Spinal cord (tissue), 10 donors: ENCODE results near the gene MATCAP1. TPM values are rescaled to one million over a fixed set of nuclear protein-coding genes. Genes with fewer than 3 reads are reported as not detected.

Experiments used
- DNase-seq, 6 donors: peaks; one replicate each; pipeline versions ENCODE4 v3.0.0 to v3.0.0-alpha.2; 2013 to 2015; ENCODE audit warnings: low spot score in 6 of 6, low read depth in 4 of 6
- H3K27ac ChIP-seq: one replicate; pipeline ENCODE4 v1.5.1; 2013; ENCODE audit warnings: low read depth, low read length, control low read depth
- H3K27me3 ChIP-seq: one replicate; pipeline ENCODE4 v1.6.1; 2013; ENCODE audit warnings: low read length; ENCODE audit not compliant: control insufficient read depth, insufficient read depth
- H3K36me3 ChIP-seq: one replicate; pipeline ENCODE4 v1.6.1; 2013; ENCODE audit warnings: low read length; ENCODE audit not compliant: control insufficient read depth, insufficient read depth
- H3K4me1 ChIP-seq: one replicate; pipeline ENCODE4 v1.6.1; 2013; ENCODE audit warnings: low read length; ENCODE audit not compliant: control insufficient read depth, insufficient read depth
- H3K4me3 ChIP-seq: one replicate; pipeline ENCODE4 v1.5.1; 2013; ENCODE audit warnings: low read depth, low read length, control low read depth
- H3K9me3 ChIP-seq: one replicate; pipeline ENCODE4 v1.6.1; 2013; ENCODE audit warnings: low read length; ENCODE audit not compliant: control insufficient read depth, insufficient read depth
- WGBS: methylation state at CpG from one replicate; pipeline ENCODE4 v1.1.5; 2013; ENCODE audit warnings: missing lambda C conversion rate; ENCODE audit not compliant: insufficient coverage; 5-methylcytosine and 5-hydroxymethylcytosine counted together
- polyA plus RNA-seq, 2 donors: library from polyadenylated mRNA; unstranded; fragments of 120-200 nt; gene quantifications; one replicate each; pipeline ENCODE4 v1.2.1, GENCODE V29; 2013; ENCODE audit not compliant: insufficient read length in 2 of 2
- small RNA-seq: library from RNA; depleted of rRNA; stranded (forward); fragments of <200 nt; gene quantifications from one replicate; pipeline ENCODE3, GENCODE V24; 2014; ENCODE audit warnings: low replicate concordance
- total RNA-seq, 2 donors: library from RNA; depleted of rRNA in 1 of 2; stranded (reverse); fragments of 120-200 nt in 1 of 2; fragments of >200 nt in 1 of 2; gene quantifications; one replicate each; pipeline versions ENCODE4 v1.2.3 to v1.2.4, GENCODE V29; 2013 to 2014
- donor health status: healthy.

MATCAP1 gene
- total and polyA plus RNA-seq, 4 donors = 22.2 to 157 (median 80.6) TPM

- Histone ChIP-seq H3K36me3 (peaks cover 91% of the 10 kb centered on the region), H3K27ac (no peak overlapping the region), H3K4me1 (peaks cover 14% of the 10 kb centered on the region), H3K4me3 (no peak overlapping the region), H3K27me3 (peaks cover 25% of the 10 kb centered on the region), H3K9me3 (no peaks in the 10 kb centered on the region)
- no peak for DNase-seq
- 100% methylated on average over 1 of the region's 2 CpGs for WGBS
Measured at GRCh38 chr16:67144943-67145342, 38.8 kb downstream of the MATCAP1 start.

DNA sequence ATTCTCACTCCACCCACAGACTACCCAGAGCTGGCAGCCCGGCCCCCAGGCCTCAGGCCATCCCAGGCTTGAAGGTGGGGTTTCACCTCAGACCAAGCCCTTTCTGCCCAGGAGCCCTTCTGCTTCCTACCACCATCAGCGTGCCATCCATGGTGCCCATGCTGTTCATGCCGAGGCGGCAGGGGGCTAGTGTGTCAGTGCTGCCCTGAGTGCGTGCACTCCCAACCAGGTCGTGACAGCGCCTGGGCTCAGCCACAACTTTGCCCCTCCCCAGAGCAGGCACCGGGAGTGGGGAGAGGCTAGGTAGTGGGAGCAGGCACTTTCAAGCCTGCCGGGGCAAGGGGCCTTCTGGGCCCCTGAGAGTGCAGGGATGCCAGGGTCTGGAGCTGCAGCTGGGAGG lies 41.4 kb downstream of the MATCAP1 start:
- 94% methylated on average over 9 of the region's 9 CpGs for WGBS
- peaks cover 86% of the 10 kb centered on the region for H3K36me3 ChIP-seq
- peaks cover 6% of the 10 kb centered on the region for H3K4me1 ChIP-seq
- no peak for DNase-seq
- no peaks in the 10 kb centered on the region for H3K9me3 ChIP-seq
- H3K4me3 ChIP-seq = no peak overlapping the region
- H3K27me3 ChIP-seq = peaks cover 3% of the 10 kb centered on the region
- no peak overlapping the region for H3K27ac ChIP-seq

GRCh38 chr16:67141391-67141790 lies 42.4 kb downstream of the MATCAP1 start:
- no peak overlapping the region for H3K27ac ChIP-seq
- 96% methylated on average over 13 of the region's 13 CpGs for WGBS
- H3K4me3 ChIP-seq = no peak overlapping the region
- H3K4me1 ChIP-seq = no peaks in the 10 kb centered on the region
- no peak for DNase-seq
- H3K9me3 ChIP-seq = no peaks in the 10 kb centered on the region
- H3K27me3 ChIP-seq = no peaks in the 10 kb centered on the region
- H3K36me3 ChIP-seq = peaks cover 86% of the 10 kb centered on the region

DNA sequence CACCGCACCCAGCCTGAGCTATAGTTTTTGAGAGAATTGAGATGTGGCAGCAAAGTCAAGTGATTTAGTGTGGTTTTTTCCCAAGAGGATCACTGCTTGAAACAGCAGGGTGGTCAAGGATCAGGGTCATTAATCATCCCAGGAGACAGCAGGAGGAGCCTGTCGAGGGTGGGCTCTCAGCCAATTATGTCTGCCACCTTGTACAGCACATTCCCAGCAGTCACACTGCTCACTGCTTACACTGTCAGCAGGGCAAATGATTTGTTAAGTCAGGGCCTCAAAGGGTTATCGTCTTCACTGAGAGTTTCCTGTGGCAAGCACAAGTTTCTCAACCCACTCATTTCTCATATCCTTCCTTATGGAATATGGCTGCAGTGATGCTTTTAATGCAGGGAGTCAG lies 46.2 kb downstream of the MATCAP1 start:
- WGBS = 65% methylated on average over 2 of the region's 3 CpGs
- H3K4me3 ChIP-seq = no peak overlapping the region
- no peaks in the 10 kb centered on the region for H3K27me3 ChIP-seq
- no peaks in the 10 kb centered on the region for H3K9me3 ChIP-seq
- no peaks in the 10 kb centered on the region for H3K4me1 ChIP-seq
- no peak overlapping the region for H3K27ac ChIP-seq
- H3K36me3 ChIP-seq = peaks cover 77% of the 10 kb centered on the region
- DNase-seq = no peak

DNA sequence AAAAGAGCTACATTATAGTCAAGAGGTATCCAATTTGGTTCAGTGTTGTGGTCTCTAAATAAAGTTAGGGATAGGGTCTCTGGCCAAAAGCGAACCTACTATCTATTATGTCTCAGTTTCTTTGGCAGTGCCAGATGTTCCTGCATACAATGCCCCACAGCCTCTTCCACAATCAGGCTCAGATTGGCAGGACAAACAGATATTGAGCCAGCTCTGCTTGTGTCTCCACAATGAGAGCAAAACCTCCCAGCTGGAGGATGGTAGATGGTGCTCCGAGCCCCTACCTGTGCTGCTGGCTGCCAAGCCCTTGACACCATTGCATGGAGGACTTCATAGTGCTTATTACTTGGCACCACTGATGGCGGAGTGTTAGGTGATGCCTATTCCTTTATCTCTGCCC lies 54.3 kb downstream of the MATCAP1 start:
- Histone ChIP-seq H3K4me1 (peaks cover 4% of the 10 kb centered on the region), H3K36me3 (peaks cover 37% of the 10 kb centered on the region)

DNA sequence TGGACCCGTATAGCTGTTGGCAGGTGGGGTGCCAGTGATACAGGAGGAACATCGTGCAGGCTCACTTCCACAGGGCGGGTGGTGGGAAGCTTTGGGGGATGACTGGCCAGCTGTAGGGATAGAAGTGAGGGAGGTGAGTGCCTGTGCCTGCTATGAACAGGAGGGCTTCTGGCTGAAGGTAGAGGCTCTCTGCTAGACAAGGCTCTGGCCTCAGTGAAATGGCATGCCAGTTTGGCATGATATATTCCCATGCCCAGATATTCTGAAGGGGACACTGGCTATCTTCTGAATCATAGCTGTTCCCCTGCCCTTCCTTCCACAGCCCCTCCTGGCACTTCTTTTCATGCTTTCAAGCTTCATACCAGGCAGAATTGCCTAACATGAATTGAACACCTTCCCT lies 54.9 kb downstream of the MATCAP1 start:
- Histone ChIP-seq H3K27me3 (no peaks in the 10 kb centered on the region), H3K4me1 (peaks cover 4% of the 10 kb centered on the region), H3K4me3 (no peak overlapping the region), H3K27ac (no peak overlapping the region), H3K36me3 (peaks cover 35% of the 10 kb centered on the region), H3K9me3 (no peaks in the 10 kb centered on the region)
- no peak for DNase-seq
- 100% methylated on average over 3 of the region's 3 CpGs for WGBS

More for the DNA sequence above, 54.3 kb downstream of the MATCAP1 start:
- no peak for DNase-seq
- Histone ChIP-seq H3K27ac (no peak overlapping the region), H3K4me3 (no peak overlapping the region), H3K9me3 (no peaks in the 10 kb centered on the region), H3K27me3 (no peaks in the 10 kb centered on the region)
- WGBS = 100% methylated on average over 1 of the region's 3 CpGs

GRCh38 chr16:67128417-67128816 lies 55.3 kb downstream of the MATCAP1 start:
- Histone ChIP-seq H3K4me1 (peaks cover 4% of the 10 kb centered on the region), H3K36me3 (peaks cover 34% of the 10 kb centered on the region), H3K4me3 (no peak overlapping the region), H3K9me3 (no peaks in the 10 kb centered on the region), H3K27ac (no peak overlapping the region), H3K27me3 (no peaks in the 10 kb centered on the region)
- no peak for DNase-seq

Small RNA genes lying within 50 kb of the gene (small RNA-seq; reads per million reads assigned to genes)
- gene MIR328 = 13.2 reads per million, percentile 96 among the genes with 10 or more reads in this experiment

Other genes starting within 250 kb of the MATCAP1 start
- 100 to 1,000 TPM in 1 of 2 donors, 10 to 100 TPM in 1; 52.7 to 121 TPM for gene CIAO2B, start 249.6 kb downstream of the MATCAP1 start, total RNA-seq
- 100 to 1,000 TPM; 134 to 138 TPM for gene CIAO2B, start 249.6 kb downstream of the MATCAP1 start, polyA plus RNA-seq
- gene CES2, start 248.4 kb downstream of the MATCAP1 start, total RNA-seq = 10 to 100 TPM; 22.9 to 41.5 TPM
- gene CES2, start 248.4 kb downstream of the MATCAP1 start, polyA plus RNA-seq = 10 to 100 TPM; 42.0 to 50.2 TPM
- 1 to 10 TPM in 1 of 2 donors, under 1 TPM in 1; 0.99 to 2.1 TPM for gene CES3, start 222.7 kb downstream of the MATCAP1 start, total RNA-seq
- 1 to 10 TPM; 1.1 to 1.8 TPM for gene CES3, start 222.7 kb downstream of the MATCAP1 start, polyA plus RNA-seq
- 10 to 100 TPM in 1 of 2 donors, 1 to 10 TPM in 1; 9.8 to 22.5 TPM for gene CES4A, start 195.4 kb downstream of the MATCAP1 start, total RNA-seq
- 10 to 100 TPM; 18.5 to 48.6 TPM for gene CES4A, start 195.4 kb downstream of the MATCAP1 start, polyA plus RNA-seq
- gene CBFB, start 154.8 kb downstream of the MATCAP1 start, total RNA-seq = 10 to 100 TPM; 45.4 to 59.4 TPM
- gene CBFB, start 154.8 kb downstream of the MATCAP1 start, polyA plus RNA-seq = 10 to 100 TPM; 36.1 to 38.6 TPM
- gene PHAF1, start 74.0 kb downstream of the MATCAP1 start, total RNA-seq = 10 to 100 TPM; 15.5 to 32.2 TPM
- gene PHAF1, start 74.0 kb downstream of the MATCAP1 start, polyA plus RNA-seq = 10 to 100 TPM; 23.5 to 24.7 TPM
- 10 to 100 TPM; 10.8 to 34.9 TPM for gene B3GNT9, start 33.0 kb downstream of the MATCAP1 start, total RNA-seq
- gene B3GNT9, start 33.0 kb downstream of the MATCAP1 start, polyA plus RNA-seq = 10 to 100 TPM in 1 of 2 donors, 1 to 10 TPM in 1; 6.2 to 11.1 TPM
- gene TRADD, start 24.1 kb downstream of the MATCAP1 start, total RNA-seq = 10 to 100 TPM; 12.1 to 13.9 TPM
- gene TRADD, start 24.1 kb downstream of the MATCAP1 start, polyA plus RNA-seq = 10 to 100 TPM; 11.6 to 17.0 TPM
- 1 to 10 TPM; 1.9 to 3.9 TPM for gene FBXL8, start 24.0 kb downstream of the MATCAP1 start, total RNA-seq
- gene FBXL8, start 24.0 kb downstream of the MATCAP1 start, polyA plus RNA-seq = 1 to 10 TPM; 1.8 to 5.3 TPM
- 10 to 100 TPM; 14.0 to 55.0 TPM for gene HSF4, start 19.2 kb downstream of the MATCAP1 start, total RNA-seq
- gene HSF4, start 19.2 kb downstream of the MATCAP1 start, polyA plus RNA-seq = 10 to 100 TPM; 28.5 to 54.5 TPM
- gene NOL3, start 13.4 kb downstream of the MATCAP1 start, total RNA-seq = 10 to 100 TPM; 14.0 to 17.9 TPM
- 10 to 100 TPM; 20.3 to 25.4 TPM for gene NOL3, start 13.4 kb downstream of the MATCAP1 start, polyA plus RNA-seq
- gene EXOC3L1, start 6.2 kb upstream of the MATCAP1 start, total RNA-seq = 1 to 10 TPM; 1.1 to 2.3 TPM
- gene EXOC3L1, start 6.2 kb upstream of the MATCAP1 start, polyA plus RNA-seq = 1 to 10 TPM; 5.4 to 5.5 TPM
- gene E2F4, start 8.2 kb upstream of the MATCAP1 start, total RNA-seq = 10 to 100 TPM; 16.7 to 39.4 TPM
- gene E2F4, start 8.2 kb upstream of the MATCAP1 start, polyA plus RNA-seq = 10 to 100 TPM; 42.1 to 53.5 TPM
- gene ELMO3, start 15.2 kb upstream of the MATCAP1 start, total RNA-seq = 1 to 10 TPM in 1 of 2 donors, under 1 TPM in 1; 0.10 to 1.2 TPM
- gene ELMO3, start 15.2 kb upstream of the MATCAP1 start, polyA plus RNA-seq = 1 to 10 TPM; 1.5 to 2.9 TPM
- 10 to 100 TPM; 18.8 to 39.9 TPM for gene TMEM208, start 43.2 kb upstream of the MATCAP1 start, total RNA-seq
- gene TMEM208, start 43.2 kb upstream of the MATCAP1 start, polyA plus RNA-seq = 10 to 100 TPM; 51.5 to 57.4 TPM
- gene FHOD1, start 63.5 kb upstream of the MATCAP1 start, total RNA-seq = 10 to 100 TPM in 1 of 2 donors, 1 to 10 TPM in 1; 5.4 to 21.5 TPM
- 10 to 100 TPM; 23.9 to 34.3 TPM for gene FHOD1, start 63.5 kb upstream of the MATCAP1 start, polyA plus RNA-seq
- 1 to 10 TPM; 1.4 to 1.7 TPM for gene SLC9A5, start 65.0 kb upstream of the MATCAP1 start, total RNA-seq
- 1 to 10 TPM; 6.1 to 9.1 TPM for gene SLC9A5, start 65.0 kb upstream of the MATCAP1 start, polyA plus RNA-seq
- gene PLEKHG4, start 95.6 kb upstream of the MATCAP1 start, total RNA-seq = 10 to 100 TPM in 1 of 2 donors, 1 to 10 TPM in 1; 6.0 to 10.9 TPM
- gene PLEKHG4, start 95.6 kb upstream of the MATCAP1 start, polyA plus RNA-seq = 1 to 10 TPM; 5.5 to 6.1 TPM
- gene KCTD19, start 142.8 kb upstream of the MATCAP1 start, total RNA-seq = under 1 TPM; 0.50 to 0.99 TPM
- 1 to 10 TPM; 2.2 to 2.7 TPM for gene KCTD19, start 142.8 kb upstream of the MATCAP1 start, polyA plus RNA-seq
- gene LRRC36, start 142.9 kb upstream of the MATCAP1 start, total RNA-seq = 1 to 10 TPM; 4.3 to 4.6 TPM
- gene LRRC36, start 142.9 kb upstream of the MATCAP1 start, polyA plus RNA-seq = 10 to 100 TPM in 1 of 2 donors, 1 to 10 TPM in 1; 7.1 to 10.9 TPM
- 10 to 100 TPM; 34.2 to 37.5 TPM for gene TPPP3, start 209.5 kb upstream of the MATCAP1 start, total RNA-seq
- 100 to 1,000 TPM; 109 to 115 TPM for gene TPPP3, start 209.5 kb upstream of the MATCAP1 start, polyA plus RNA-seq
- 10 to 100 TPM in 1 of 2 donors, 1 to 10 TPM in 1; 3.5 to 12.6 TPM for gene ZDHHC1, start 232.5 kb upstream of the MATCAP1 start, total RNA-seq
- 10 to 100 TPM; 14.7 to 18.7 TPM for gene ZDHHC1, start 232.5 kb upstream of the MATCAP1 start, polyA plus RNA-seq
- gene HSD11B2, start 247.2 kb upstream of the MATCAP1 start, total RNA-seq = 1 to 10 TPM; 3.0 to 4.6 TPM
- 1 to 10 TPM; 5.7 to 9.3 TPM for gene HSD11B2, start 247.2 kb upstream of the MATCAP1 start, polyA plus RNA-seq